Effector CD8-positive, alpha-beta T cell (primary cell): Measurements from ENCODE around the gene TYW1.
"Not testable (repeated sequence)": the region's sequence is repeated elsewhere in the genome, so short reads cannot be mapped to it uniquely, and the experiment has no call there.

Source experiments
- DNase-seq: peaks from one replicate; lab custom pipeline; 2025; lab: John Stamatoyannopoulos, UW
- total RNA-seq, 4 experiments: gene quantifications; one replicate each; lab custom pipeline; 2026; lab: John Stamatoyannopoulos, UW

The TYW1 gene, protein sequence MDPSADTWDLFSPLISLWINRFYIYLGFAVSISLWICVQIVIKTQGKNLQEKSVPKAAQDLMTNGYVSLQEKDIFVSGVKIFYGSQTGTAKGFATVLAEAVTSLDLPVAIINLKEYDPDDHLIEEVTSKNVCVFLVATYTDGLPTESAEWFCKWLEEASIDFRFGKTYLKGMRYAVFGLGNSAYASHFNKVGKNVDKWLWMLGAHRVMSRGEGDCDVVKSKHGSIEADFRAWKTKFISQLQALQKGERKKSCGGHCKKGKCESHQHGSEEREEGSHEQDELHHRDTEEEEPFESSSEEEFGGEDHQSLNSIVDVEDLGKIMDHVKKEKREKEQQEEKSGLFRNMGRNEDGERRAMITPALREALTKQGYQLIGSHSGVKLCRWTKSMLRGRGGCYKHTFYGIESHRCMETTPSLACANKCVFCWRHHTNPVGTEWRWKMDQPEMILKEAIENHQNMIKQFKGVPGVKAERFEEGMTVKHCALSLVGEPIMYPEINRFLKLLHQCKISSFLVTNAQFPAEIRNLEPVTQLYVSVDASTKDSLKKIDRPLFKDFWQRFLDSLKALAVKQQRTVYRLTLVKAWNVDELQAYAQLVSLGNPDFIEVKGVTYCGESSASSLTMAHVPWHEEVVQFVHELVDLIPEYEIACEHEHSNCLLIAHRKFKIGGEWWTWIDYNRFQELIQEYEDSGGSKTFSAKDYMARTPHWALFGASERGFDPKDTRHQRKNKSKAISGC
- total RNA-seq = 48.4 to 61.6 (median 54.8) reads per million in 4 experiments

GRCh38 chr7:66996444-66997191, at the start of gene TYW1:
TSS of gene TYW1 (plus strand) at chr7:66996833. CDS start at chr7:66996979, 146 bp downstream.
- peak; percentile 97 for DNase-seq

GRCh38 chr7:66948480-66949109, 48.0 kb upstream of the TYW1 start:
- no peak for DNase-seq

GRCh38 chr7:66950311-66950710, 46.3 kb upstream of the TYW1 start:
- DNase-seq = no peak

GRCh38 chr7:66950763-66951162, 45.9 kb upstream of the TYW1 start:
- no peak for DNase-seq

GRCh38 chr7:66952343-66953043, 44.1 kb upstream of the TYW1 start:
- no peak for DNase-seq

GRCh38 chr7:66953044-66953427, 43.6 kb upstream of the TYW1 start:
- DNase-seq = no peak

- no peak for DNase-seq
These were observed 38.9 kb upstream of the TYW1 start for GRCh38 chr7:66957595-66958290.

GRCh38 chr7:66958538-66959350, 37.9 kb upstream of the TYW1 start:
- no peak for DNase-seq

DNA sequence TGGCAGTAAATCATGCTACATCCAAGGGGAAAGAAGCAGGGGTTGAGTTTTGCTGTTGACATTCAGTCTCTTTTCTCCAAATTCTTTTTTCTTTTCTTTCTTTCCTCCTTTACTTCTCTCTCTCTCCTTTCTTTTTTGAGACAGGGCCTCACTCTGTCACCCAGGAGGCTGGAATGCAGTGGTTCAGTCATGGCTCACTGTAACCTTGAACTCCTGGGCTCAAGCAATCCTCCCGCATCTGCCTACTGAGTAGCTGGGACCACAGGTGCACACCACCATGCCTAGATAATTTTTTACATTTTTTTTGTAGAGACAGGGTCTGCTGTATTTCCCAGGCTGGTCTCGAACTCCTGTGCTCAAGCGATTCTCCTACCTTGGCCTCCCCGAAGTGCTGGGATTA, 36.4 kb upstream of the TYW1 start:
- no peak for DNase-seq

DNA sequence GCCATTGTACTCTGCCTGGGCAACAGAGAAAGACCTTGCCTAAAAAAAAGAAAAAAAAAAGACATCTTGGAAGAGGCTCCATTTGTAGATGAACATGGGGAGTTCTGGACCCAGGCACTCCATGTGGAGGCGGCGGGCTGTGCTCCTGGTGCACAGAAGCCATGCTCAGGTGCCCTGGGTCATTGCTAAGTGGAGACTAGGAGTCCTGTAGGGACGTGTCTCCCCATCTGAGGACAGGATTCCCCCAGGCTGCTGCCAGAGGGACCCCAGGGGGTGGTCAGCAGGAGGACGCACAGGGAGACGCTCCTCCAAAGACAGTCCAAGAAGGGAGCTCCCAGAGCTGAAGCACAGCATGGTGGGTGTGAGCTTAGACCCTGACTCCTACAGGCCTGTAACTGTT, 35.5 kb upstream of the TYW1 start:
- no peak for DNase-seq

DNA sequence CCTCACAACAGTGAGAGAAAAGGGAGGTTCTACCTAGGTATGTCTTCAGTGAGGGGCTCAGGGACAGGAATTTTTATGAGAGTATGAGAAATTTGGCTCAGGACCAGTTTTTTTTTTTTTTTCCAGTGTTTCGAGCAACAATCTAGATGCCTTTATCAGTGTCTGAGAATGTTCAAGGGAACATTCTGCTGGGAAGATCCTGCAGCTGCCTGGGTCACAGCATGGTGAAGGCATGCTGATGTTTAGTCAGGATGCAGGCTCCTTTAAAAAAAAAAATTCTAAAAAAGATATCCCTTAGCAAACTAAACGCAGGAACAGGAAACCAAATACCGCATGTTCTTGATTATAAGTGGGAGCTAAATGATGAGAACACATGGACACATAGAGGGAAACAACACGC, 32.2 kb upstream of the TYW1 start:
- no peak for DNase-seq

DNA sequence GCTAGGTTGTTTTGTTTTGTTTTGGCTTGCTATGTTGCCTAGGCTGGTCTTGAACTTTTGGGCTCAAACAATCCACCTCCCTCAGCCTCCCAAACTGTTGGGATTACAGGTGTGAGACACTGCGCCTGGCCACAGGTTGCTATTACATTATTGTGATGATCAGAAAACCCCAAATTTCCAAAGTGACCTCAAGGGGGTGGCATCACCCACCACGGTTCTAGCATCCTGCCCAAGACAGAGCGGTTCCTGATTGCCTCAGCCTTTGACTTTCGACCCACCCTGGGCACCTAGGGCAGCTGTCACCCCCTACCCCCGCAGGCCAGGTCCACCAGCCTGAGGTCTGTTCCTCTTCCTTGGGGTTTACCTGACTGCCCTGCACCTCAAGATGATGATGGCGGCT, 29.6 kb upstream of the TYW1 start:
- no peak for DNase-seq

GRCh38 chr7:66969001-66969400, 27.6 kb upstream of the TYW1 start:
- DNase-seq = not testable (repeated sequence)

GRCh38 chr7:66970310-66970709, 26.3 kb upstream of the TYW1 start:
- no peak for DNase-seq

GRCh38 chr7:66974986-66975590, 21.5 kb upstream of the TYW1 start:
- no peak for DNase-seq

GRCh38 chr7:66978312-66978711, 18.3 kb upstream of the TYW1 start:
- not testable (repeated sequence) for DNase-seq

- DNase-seq = not testable (repeated sequence)
These were observed 17.6 kb upstream of the TYW1 start for GRCh38 chr7:66979013-66979412.

GRCh38 chr7:66980336-66980735, 16.3 kb upstream of the TYW1 start:
- not testable (repeated sequence) for DNase-seq

GRCh38 chr7:66989552-66989951, 7.1 kb upstream of the TYW1 start:
- not testable (repeated sequence) for DNase-seq
